ENCODE data around the gene PPBP. TPM values are rescaled to one million over a fixed set of nuclear protein-coding genes. Genes with fewer than 3 reads are reported as not detected.
"Not testable (repeated sequence)": the region's sequence is repeated elsewhere in the genome, so short reads cannot be mapped to it uniquely, and the experiment has no call there.

The PPBP gene
- total RNA-seq, 2 donors from 2014 or later: 58.0 to 1,001 TPM

DNA sequence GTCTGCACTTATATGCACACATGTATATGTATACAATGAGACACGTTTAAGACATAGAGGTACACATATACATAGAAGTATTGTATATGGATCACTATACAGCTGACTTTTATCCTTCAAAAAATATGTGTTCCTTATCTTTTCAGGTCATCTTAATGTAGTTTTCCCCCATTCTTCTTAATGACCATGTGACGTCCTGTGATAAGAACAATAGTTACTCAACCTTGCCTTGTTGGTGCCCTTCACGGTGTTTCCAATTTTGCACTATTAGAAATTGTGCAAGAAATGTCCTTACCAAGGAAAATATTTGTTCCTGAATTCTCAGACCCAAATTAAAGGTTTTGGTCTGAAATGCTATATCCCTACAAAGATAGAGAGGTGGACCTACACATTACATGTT, 1.0 kb upstream of the PPBP start:
- no peaks in the 10 kb centered on the region for H3K36me3 Mint-ChIP-seq (ENCODE audit: low read depth)

GRCh38 chr4:73985528-73985852, 2.5 kb downstream of the PPBP start:
- Mint-ChIP-seq H3K4me3 (no peak overlapping the region), H3K27me3 (peaks cover 4% of the 10 kb centered on the region), H3K4me1 (no peaks in the 10 kb centered on the region), H3K27ac (no peak overlapping the region), H3K36me3 (ENCODE audit: low read depth) (no peaks in the 10 kb centered on the region)
- no peaks in the 10 kb centered on the region for H3K9me3 ChIP-seq (ENCODE audit: control insufficient read depth, low read length, poor library complexity, severe bottlenecking)
- no peak for DNase-seq
- ATAC-seq: no peak

More for the DNA sequence above, 1.0 kb upstream of the PPBP start:
- no peaks in the 10 kb centered on the region for H3K9me3 ChIP-seq (ENCODE audit: control insufficient read depth, low read length, poor library complexity, severe bottlenecking)
- no peak for ATAC-seq
- H3K4me1 Mint-ChIP-seq: no peaks in the 10 kb centered on the region
- no peak overlapping the region for H3K27ac Mint-ChIP-seq
- H3K27me3 Mint-ChIP-seq: no peaks in the 10 kb centered on the region
- no peak overlapping the region for H3K4me3 Mint-ChIP-seq
- DNase-seq: no peak

GRCh38 chr4:73984736-73985527, 3.1 kb downstream of the PPBP start:
- no peaks in the 10 kb centered on the region for H3K36me3 Mint-ChIP-seq (ENCODE audit: low read depth)
- H3K27ac Mint-ChIP-seq: no peak overlapping the region
- ATAC-seq: no peak
- H3K4me1 Mint-ChIP-seq: no peaks in the 10 kb centered on the region
- no peaks in the 10 kb centered on the region for H3K9me3 ChIP-seq (ENCODE audit: control insufficient read depth, low read length, poor library complexity, severe bottlenecking)
- no peak for DNase-seq
- no peak overlapping the region for H3K4me3 Mint-ChIP-seq
- peaks cover 4% of the 10 kb centered on the region for H3K27me3 Mint-ChIP-seq

GRCh38 chr4:73981175-73981574, 6.8 kb downstream of the PPBP start:
- H3K4me3 Mint-ChIP-seq; H3K27ac Mint-ChIP-seq; H3K9me3 ChIP-seq (ENCODE audit: control insufficient read depth, low read length, poor library complexity, severe bottlenecking); H3K27me3 Mint-ChIP-seq; H3K4me1 Mint-ChIP-seq; ATAC-seq; H3K36me3 Mint-ChIP-seq (ENCODE audit: low read depth); DNase-seq: not testable (repeated sequence)

- H3K27ac Mint-ChIP-seq: no peak overlapping the region
These were observed 8.5 kb downstream of the PPBP start for GRCh38 chr4:73979407-73979957.

GRCh38 chr4:73978886-73979285, 9.1 kb downstream of the PPBP start:
- ATAC-seq (no peak), DNase-seq (no peak)
- Mint-ChIP-seq H3K27ac (no peak overlapping the region), H3K27me3 (peaks cover 4% of the 10 kb centered on the region), H3K4me3 (no peak overlapping the region), H3K4me1 (no peaks in the 10 kb centered on the region), H3K36me3 (ENCODE audit: low read depth) (no peaks in the 10 kb centered on the region)
- no peaks in the 10 kb centered on the region for H3K9me3 ChIP-seq (ENCODE audit: control insufficient read depth, low read length, poor library complexity, severe bottlenecking)

More at GRCh38 chr4:73979407-73979957, 8.5 kb downstream of the PPBP start:
- Mint-ChIP-seq H3K4me3 (no peak overlapping the region), H3K36me3 (ENCODE audit: low read depth) (no peaks in the 10 kb centered on the region), H3K4me1 (no peaks in the 10 kb centered on the region), H3K27me3 (peaks cover 4% of the 10 kb centered on the region)
- H3K9me3 ChIP-seq (ENCODE audit: control insufficient read depth, low read length, poor library complexity, severe bottlenecking): no peaks in the 10 kb centered on the region
- no peak for DNase-seq
- ATAC-seq: no peak

GRCh38 chr4:73976716-73977115, 11.3 kb downstream of the PPBP start:
- no peak overlapping the region for H3K27ac Mint-ChIP-seq
- no peaks in the 10 kb centered on the region for H3K4me1 Mint-ChIP-seq
- ATAC-seq (no peak), DNase-seq (no peak)
- H3K9me3 ChIP-seq (ENCODE audit: control insufficient read depth, low read length, poor library complexity, severe bottlenecking): no peaks in the 10 kb centered on the region
- H3K27me3 Mint-ChIP-seq: peaks cover 4% of the 10 kb centered on the region
- no peaks in the 10 kb centered on the region for H3K36me3 Mint-ChIP-seq (ENCODE audit: low read depth)
- no peak overlapping the region for H3K4me3 Mint-ChIP-seq

GRCh38 chr4:73976217-73976616, 11.8 kb downstream of the PPBP start:
- Mint-ChIP-seq H3K4me3 (no peak overlapping the region), H3K36me3 (ENCODE audit: low read depth) (no peaks in the 10 kb centered on the region), H3K27me3 (peaks cover 2% of the 10 kb centered on the region), H3K27ac (no peak overlapping the region), H3K4me1 (no peaks in the 10 kb centered on the region)
- ATAC-seq (no peak), DNase-seq (no peak)
- H3K9me3 ChIP-seq (ENCODE audit: control insufficient read depth, low read length, poor library complexity, severe bottlenecking): no peaks in the 10 kb centered on the region

DNA sequence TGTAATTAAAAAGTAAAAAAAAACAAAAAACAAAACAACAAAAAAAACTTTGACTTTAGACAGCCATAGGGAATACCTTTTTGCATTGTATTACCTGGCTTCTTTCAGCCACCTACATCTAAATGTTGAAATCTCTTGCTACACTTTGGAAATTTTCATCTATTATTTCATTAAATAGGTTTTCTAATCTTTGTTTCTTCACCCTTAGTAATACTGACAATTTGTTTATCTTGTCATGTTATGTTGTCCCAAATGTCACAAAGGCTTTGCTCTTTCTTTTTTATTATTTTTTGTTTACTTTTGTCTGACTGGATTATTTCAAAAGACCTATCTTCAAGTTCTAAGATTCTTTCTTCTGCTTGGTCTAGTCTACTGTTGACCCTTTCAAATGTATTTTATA, 13.6 kb downstream of the PPBP start:
- no peaks in the 10 kb centered on the region for H3K9me3 ChIP-seq (ENCODE audit: control insufficient read depth, low read length, poor library complexity, severe bottlenecking)
- Mint-ChIP-seq H3K27ac (no peak overlapping the region), H3K27me3 (no peaks in the 10 kb centered on the region), H3K36me3 (ENCODE audit: low read depth) (no peaks in the 10 kb centered on the region), H3K4me3 (no peak overlapping the region), H3K4me1 (no peaks in the 10 kb centered on the region)
- no peak for ATAC-seq
- no peak for DNase-seq

GRCh38 chr4:73970945-73971344, 17.0 kb downstream of the PPBP start:
- H3K4me1 Mint-ChIP-seq: no peaks in the 10 kb centered on the region
- ATAC-seq (no peak), DNase-seq (no peak)
- no peak overlapping the region for H3K4me3 Mint-ChIP-seq
- no peak overlapping the region for H3K27ac Mint-ChIP-seq
- no peaks in the 10 kb centered on the region for H3K36me3 Mint-ChIP-seq (ENCODE audit: low read depth)
- H3K9me3 ChIP-seq (ENCODE audit: control insufficient read depth, low read length, poor library complexity, severe bottlenecking): no peaks in the 10 kb centered on the region
- H3K27me3 Mint-ChIP-seq: no peaks in the 10 kb centered on the region

DNA sequence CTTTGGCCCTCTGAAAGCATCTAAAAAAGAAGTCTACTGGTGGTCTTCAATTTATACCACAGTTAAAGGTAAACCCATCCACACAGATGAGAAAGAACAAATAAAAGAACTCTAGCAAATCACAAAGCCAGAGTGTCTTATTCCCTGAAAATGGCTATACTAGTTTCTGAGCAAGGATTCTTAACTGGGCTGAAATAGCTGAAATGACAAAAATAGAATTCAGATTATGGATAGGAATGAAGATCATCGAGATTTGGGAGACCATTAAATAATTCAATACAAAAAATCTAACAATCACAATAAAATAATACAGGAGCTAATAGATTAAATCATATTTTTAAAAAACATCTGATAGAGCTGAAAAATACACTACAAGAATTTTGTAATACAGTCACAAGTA, 18.0 kb downstream of the PPBP start:
- ATAC-seq: no peak
- Mint-ChIP-seq H3K4me1 (no peaks in the 10 kb centered on the region), H3K4me3 (no peak overlapping the region), H3K36me3 (ENCODE audit: low read depth) (no peaks in the 10 kb centered on the region), H3K27ac (no peak overlapping the region), H3K27me3 (no peaks in the 10 kb centered on the region)
- no peak for DNase-seq
- H3K9me3 ChIP-seq (ENCODE audit: control insufficient read depth, low read length, poor library complexity, severe bottlenecking): no peaks in the 10 kb centered on the region

- H3K27me3 Mint-ChIP-seq: no peaks in the 10 kb centered on the region
- H3K27ac Mint-ChIP-seq: no peak overlapping the region
- no peak for ATAC-seq
- H3K9me3 ChIP-seq (ENCODE audit: control insufficient read depth, low read length, poor library complexity, severe bottlenecking): no peaks in the 10 kb centered on the region
- H3K4me1 Mint-ChIP-seq: no peaks in the 10 kb centered on the region
- no peak for DNase-seq
- no peak overlapping the region for H3K4me3 Mint-ChIP-seq
- no peaks in the 10 kb centered on the region for H3K36me3 Mint-ChIP-seq (ENCODE audit: low read depth)
These were observed 20.1 kb downstream of the PPBP start for GRCh38 chr4:73967866-73968265.

- H3K4me3 Mint-ChIP-seq: no peak overlapping the region
- H3K27ac Mint-ChIP-seq: no peak overlapping the region
- H3K9me3 ChIP-seq (ENCODE audit: control insufficient read depth, low read length, poor library complexity, severe bottlenecking): no peaks in the 10 kb centered on the region
- H3K27me3 Mint-ChIP-seq: no peaks in the 10 kb centered on the region
- ATAC-seq (no peak), DNase-seq (no peak)
- H3K4me1 Mint-ChIP-seq: no peaks in the 10 kb centered on the region
- no peaks in the 10 kb centered on the region for H3K36me3 Mint-ChIP-seq (ENCODE audit: low read depth)
These were observed 23.0 kb downstream of the PPBP start for GRCh38 chr4:73964862-73965611.
